SW 1271 (cell line): ENCODE data around the gene NPY5R.

ENCODE experiments used
- DNase-seq, 2 experiments: peaks; one replicate each; lab custom pipeline; 2025; lab: John Stamatoyannopoulos, UW

The NPY5R gene

DNA sequence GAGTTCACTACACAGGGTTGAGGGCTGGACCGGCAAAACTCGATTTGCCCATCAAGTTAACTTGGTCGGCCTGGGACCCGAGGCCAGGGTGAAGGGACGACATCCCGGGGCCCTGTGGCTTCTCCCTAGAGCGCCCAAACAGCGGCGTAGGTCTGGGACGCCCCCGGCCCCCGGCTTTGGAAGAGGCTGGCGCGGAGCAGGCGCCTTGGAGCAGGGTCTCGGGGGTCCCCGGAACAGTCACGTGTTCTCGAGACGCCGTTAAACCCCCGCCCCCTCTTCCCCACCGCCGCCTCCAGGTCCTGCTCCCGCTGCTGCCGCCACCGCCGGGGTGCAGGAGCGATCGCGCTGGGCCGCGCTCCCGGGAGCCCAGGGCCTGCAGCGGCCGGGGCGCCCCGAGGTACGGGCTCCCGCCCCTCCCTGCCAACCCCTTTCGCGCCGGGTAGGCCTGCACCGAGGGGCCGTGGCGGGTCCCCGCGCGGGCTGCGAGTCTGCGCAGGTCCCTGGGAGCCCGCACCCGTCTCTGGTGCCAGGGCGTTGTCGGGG is at the start of gene NPY5R:
NPY5R (plus strand) TSS at position 289 of the 543 bp plus-strand sequence. CDS start 6,382 bp downstream, outside the sequence.
- no peak for DNase-seq

DNA sequence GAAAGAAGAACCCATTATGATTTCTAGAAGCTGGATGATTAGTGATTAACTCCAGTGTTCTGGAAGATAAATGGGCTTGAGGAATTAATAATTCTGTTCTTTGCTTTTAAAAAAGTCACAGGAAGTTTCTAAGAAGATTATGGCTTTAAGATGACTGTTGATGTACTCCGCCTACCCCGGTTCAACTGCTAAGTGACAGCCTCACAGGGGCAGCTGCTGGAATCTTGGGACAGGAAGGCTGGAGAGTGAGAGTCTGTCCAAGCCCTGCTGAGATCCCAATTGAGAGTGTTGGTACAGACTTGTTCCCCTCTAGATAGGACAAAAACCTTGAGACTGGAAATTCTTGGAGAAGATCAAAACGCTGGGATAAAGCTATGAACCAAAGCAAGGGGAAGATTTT is 48.6 kb upstream of the NPY5R start:
- DNase-seq = no peak

DNA sequence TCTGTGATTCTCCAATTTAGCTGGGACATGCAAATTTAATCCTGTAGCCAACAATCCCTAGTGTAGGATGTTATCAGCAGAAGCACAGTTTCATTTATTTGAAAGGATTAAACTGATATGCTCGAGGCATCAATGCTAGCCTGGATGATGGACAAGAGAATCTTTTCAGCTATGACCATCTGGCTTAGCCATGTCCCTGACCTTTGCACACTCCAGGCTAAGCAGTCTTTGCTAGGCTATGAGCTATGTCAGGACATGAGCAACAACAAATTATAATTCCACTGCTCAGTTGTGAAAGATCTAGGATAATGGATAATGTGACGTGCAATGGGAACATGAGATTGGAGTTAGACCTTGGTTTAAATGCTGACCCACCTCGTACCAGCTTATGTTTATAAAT is 43.2 kb upstream of the NPY5R start:
- no peak for DNase-seq

DNA sequence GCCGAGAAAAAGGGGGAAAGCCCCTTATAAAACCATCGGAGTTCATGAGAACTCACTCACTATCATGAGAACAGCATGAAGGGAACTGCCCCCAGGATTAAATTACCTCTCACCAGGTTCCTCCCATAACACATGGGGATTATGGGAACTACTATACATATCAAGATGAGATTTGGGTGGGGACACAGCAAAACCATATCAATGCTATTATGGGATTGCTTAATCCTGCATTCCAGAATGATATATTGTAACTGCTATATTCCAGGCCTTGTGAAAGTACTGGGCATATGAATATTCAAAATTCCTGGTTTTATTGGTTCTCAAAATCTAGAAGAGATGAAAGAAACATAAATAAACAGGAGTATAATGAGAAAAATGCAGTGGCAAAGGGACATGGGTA is 40.6 kb upstream of the NPY5R start:
- DNase-seq = no peak

DNA sequence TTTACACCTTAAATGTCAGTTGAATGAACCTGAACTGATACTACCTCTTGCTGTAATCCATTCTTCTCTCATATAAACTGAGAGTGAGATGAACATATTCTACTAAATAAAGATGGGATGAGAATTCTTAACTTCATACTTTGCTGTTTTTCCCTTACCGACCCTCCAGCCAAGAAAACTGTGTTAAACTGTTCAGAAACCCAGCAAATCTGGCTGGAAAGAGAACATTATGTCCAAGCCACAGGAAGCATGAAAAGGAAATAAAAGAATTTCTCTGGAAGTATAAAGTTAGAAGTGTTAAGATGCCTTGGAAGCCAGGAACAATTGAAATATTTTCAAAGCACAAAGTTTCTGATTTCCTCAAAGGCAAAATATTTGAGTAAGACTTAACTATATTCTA is 34.2 kb upstream of the NPY5R start:
- no peak for DNase-seq

DNA sequence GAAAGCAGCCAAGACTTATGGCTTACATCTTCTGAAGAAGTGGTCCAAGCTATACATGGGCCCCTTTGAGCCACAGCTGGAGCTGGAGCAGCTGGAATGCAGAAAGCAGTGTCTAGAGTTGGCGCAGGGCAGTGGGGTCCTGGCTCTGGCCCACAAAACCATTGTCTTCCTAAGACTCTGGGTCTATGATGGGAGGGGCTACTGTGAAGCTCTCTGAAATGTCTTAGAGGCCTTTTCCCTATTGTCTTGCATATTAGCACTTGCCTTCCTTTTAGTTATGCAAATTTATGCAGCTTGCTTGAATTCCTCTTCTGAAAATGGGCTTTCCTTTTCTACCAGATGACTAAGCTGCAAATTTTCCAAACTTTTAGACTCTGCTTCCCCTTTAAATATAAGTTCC is 26.6 kb upstream of the NPY5R start:
- no peak for DNase-seq

DNA sequence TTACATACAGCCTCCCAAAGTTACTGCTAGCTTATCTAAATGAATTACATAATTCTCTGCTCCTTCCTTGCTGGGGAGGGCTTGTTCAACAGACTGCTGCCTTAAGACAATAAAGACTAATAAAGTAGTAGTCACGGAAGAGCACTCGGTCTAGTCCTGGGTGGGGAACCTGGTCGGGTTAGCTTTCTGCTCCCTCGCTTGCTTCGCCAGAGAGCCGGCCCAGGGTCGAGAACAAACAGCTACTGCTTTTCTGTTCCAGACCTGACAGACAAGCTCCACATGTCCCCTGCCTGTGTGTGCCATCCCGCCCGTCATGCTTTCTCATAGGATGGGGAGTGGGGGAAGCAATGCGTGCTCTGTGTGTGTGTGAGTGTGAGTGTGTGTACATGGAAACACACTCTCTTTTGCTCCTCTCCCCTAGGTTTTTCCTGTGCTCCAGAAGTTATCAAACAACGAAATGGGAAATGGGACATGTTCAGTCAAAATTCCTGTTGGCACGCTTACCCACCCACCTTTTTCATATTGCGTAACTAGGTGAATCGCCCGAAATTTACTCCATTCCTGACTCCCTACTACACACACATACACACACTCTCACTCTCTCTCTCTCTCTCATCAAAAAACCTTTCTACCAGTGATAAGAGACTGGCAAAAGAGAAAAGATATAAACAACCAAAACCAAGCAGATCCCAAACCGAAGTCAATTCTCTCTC is 12.6 kb upstream of the NPY5R start:
- DNase-seq = no peak

DNA sequence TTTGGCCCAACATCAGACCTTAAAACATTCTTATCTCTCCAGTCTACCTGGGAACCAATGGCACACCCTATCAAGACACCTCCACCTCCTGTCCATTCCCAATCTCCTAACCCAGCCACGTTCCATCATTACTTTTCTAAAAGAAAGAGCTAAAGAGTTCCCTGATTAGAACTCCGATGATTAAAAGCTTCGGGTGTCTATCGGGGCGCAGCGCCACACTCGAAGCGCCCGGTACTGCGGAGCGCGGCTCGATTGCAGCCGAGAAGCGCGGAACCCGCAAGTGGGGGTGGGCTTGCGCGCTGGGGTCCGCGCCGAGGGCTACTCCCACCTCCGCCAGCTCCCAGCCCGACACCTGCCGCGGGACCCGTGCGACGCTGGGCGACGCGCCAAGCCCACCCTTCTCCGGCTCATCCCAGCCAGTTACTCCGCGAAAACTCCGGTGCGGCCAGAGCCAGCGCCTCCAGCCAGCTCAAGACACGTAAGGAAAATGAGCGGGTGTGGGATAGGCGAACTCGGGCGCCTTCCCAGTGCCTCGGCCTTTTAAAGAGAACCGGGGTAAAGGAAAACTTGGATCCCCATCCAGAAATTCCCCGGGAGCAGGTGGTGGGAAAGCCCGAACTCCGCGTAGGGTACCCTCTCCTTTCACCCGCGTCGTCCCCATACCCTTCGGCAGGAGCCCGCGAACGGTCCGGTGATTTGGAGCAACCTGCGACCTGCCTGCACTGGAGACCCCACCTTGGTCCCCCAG is 11.9 kb upstream of the NPY5R start:
- DNase-seq = no peak

DNA sequence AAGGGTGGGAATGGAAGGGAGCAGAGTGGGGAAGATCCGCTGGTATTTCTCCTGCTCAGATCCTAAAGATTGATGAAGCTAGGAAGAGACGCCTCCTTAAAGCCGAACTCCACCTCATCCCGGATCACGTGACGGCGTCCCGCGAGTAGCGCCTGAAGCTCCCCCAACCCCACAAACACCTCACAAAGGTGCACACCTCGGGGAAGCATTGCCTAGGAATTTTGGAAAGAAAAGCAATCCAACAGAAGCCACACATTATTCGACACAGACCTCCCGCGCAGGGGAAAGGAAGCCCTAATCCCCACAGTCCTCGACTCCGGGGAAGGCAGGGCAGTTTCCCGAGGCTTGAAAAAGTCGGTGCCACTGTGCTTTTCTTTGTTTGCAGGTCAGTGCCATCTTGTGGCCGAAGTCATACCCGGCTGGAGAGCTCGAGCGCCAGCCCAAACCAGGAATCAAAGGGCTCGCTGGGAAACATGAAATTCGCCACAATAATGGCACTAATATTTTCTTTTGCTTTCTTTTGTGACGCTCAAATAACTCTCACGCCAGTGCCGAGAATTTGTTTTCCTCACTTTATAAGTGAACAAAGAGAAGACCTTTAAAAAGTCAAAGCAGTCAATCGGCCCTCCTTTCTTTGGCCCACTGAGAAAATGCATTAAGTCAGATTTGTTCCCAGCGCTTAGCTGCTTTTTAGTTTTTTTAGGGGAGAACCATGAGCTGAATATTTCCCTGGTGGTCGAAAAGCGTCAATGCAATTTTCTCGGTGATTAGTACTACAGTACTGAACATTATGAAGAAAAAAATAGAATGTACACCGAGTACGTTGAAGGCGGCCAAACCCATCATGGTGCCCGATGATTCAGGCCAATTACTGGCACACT is 10.9 kb upstream of the NPY5R start, which contains the start of gene NPY1R:
NPY1R (minus strand) TSS at position 71 of the 881 bp plus-strand sequence. CDS start 6,042 bp downstream, outside the sequence.
- peak in 1 of 2 experiments; percentile 53 for DNase-seq

DNA sequence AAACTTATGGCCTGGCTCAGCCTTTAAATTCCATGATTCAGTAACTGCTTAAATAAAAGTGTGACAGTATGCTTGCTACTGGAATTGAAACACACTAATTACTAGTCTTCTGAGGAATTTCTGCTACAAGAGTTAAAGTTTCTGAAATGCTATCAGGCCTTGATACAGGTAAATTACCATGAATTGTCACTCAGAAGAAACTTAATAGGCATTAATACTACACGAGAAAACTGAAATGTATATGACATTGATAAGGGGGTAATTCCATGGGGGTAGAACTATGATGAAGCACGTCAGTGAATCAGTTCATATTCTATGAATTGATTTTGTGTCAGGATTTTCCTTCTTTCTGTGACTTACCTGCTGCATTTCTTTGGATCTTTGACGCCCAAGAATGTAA is 8.3 kb upstream of the NPY5R start:
- DNase-seq = no peak

DNA sequence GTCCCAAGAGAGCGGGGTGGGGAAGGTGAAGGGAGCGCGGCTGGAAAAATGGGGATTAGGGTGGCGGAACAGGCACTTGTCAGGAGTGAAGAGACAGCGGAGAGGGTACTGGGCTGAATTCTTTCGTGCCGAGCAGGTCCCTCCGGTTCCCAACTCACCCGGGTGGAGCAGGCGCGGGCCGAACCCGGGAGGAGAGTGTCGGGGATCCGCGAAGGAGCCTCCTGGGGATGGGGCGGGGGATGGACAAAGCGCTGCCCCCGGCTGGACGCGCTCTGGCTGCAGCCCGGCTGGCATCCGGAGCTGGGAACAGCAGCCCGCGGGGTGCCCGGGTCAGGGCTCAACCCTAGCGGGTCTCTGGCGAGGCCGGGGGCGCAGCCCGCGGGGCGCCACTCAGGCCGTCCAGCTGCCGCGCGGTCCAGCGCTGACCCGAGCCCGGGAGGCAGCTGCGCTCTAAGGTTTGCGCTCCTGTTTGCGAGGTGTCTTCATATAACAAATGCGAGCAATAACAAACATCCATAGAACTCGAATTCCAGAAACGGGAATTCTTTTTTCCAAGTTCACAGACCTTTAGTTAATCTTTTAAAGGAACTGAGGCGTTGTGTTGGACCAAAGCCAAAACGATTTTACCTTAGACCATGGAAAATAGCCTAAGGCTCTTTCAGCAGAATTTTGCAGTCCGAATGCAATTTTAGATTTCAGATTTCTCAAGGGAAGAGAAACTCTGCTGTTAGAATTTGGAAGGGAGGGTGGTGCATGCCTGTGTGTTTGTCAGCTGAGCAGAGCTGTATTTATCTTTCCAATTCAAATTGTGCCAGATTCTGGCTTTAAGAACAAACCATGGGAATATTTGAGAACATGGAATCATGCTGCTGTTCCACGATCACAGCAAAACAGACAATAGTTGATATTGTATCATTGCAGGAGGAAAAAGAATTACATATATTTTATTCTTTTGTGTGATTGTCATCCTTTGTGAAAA is 744 bp downstream of the NPY5R start:
- no peak for DNase-seq

DNA sequence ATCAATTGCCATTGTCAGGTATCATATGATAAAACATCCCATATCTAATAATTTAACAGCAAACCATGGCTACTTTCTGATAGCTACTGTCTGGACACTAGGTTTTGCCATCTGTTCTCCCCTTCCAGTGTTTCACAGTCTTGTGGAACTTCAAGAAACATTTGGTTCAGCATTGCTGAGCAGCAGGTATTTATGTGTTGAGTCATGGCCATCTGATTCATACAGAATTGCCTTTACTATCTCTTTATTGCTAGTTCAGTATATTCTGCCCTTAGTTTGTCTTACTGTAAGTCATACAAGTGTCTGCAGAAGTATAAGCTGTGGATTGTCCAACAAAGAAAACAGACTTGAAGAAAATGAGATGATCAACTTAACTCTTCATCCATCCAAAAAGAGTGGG is 7.0 kb downstream of the NPY5R start:
- no peak for DNase-seq

DNA sequence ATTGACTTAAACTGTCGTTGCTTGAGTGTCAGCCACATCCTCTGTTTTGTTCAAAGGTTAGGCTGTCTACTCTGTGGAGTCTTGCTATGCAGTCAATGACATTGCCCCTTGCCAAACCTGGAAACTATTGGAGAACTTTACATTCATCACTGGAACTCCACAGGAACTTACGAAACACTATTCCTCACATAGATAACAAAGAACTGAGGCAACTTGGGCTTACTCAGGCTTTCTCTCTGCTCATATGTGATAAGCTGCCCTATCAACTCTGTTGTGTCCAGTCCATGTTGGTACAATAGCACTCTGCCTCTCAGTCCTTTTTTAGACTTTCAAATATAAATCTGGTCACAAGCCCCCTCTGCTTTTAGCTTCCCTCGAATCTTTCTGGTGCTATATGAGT is 9.4 kb downstream of the NPY5R start:
- DNase-seq = no peak

DNA sequence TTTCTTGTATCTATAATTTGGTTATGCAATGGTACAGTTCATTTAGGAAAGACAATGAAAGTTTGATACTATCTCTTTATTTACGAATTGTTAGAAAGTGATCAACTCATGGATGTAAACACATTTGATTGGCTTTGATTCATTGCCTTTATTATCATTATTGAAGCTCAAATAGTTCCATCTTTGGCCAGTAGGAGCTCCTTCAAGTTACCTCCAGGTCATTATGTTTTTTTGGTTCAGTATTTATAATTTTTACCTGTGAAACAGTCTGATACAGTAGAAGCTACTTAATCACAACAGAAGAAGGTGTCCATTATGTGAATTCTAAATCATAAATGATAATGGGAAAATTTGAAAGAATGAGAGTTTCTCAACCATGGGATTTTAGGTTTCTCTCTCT is 12.4 kb downstream of the NPY5R start:
- DNase-seq = no peak

DNA sequence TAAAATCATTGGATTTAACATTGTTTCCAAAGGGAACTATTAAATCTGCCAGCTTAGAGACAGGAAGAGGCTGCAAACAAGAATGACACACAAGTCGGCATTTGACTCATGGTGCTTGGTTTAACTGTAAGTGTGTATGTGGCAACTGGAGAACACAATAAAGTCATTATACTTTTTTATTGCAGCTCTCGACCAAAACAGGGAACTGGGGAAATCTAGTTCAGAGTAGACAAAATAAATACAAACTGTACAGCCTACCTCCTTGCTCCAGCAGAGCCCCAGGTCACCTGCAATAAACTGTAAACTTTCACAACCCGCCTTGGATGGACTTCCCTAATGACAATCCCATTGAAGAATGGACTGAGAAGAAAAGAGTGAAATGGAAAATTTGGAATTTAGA is 24.0 kb downstream of the NPY5R start:
- no peak for DNase-seq

DNA sequence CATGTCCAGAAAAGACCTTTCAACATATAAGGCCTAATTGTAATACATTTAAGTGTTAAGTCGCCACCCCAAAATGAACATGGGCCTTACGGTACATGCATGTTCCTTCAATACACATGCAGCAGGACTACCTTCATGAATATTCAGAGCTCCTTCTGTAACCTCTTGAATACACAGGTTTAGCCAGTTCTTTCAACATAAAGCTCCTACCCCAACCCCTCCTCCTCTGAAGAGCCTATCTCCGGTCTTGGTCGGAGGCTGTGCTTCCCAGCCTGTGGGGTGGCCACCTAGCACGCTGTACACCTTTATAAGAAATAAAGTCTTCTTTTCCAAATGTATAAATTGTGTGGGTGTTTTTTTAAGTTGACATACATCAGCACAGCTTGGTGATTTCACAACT is 28.3 kb downstream of the NPY5R start:
- no peak for DNase-seq

DNA sequence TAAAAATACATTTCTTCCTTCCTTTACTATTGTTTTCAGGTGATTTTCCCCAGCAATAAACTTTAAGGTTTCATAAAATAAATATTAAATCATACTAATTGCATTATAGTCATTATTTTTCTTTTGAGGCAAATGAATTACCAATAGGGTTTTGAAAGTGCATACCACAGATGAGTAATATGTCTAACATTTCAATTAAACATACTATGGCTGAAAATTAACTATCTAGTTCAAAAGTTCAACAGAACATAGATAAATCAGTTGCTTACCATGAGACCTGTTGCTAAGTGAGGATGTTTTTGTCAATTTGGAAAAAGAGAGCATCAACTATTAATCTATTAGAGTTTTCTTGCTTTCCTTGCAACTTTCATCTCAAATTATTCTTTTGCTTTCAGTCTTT is 35.0 kb downstream of the NPY5R start:
- no peak for DNase-seq

DNA sequence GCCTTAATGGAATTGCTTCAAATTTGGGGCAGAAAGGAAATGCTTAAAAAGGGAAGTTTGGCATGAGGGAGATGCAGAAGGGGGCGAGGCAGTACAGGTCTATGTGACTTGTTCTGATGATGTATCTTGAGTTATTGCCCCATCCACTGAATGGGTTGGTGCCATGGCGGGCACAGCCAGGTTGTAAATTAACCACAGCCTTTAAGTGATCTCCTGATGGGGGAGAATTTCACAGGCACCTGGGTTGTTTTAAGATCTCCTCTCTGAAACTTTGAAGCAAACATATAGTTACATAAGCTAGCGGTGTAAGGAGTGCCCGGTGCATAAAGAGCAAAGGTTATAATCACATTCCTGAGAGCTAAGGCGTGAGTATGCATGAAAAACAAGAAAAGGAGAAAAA is 37.0 kb downstream of the NPY5R start:
- no peak for DNase-seq

DNA sequence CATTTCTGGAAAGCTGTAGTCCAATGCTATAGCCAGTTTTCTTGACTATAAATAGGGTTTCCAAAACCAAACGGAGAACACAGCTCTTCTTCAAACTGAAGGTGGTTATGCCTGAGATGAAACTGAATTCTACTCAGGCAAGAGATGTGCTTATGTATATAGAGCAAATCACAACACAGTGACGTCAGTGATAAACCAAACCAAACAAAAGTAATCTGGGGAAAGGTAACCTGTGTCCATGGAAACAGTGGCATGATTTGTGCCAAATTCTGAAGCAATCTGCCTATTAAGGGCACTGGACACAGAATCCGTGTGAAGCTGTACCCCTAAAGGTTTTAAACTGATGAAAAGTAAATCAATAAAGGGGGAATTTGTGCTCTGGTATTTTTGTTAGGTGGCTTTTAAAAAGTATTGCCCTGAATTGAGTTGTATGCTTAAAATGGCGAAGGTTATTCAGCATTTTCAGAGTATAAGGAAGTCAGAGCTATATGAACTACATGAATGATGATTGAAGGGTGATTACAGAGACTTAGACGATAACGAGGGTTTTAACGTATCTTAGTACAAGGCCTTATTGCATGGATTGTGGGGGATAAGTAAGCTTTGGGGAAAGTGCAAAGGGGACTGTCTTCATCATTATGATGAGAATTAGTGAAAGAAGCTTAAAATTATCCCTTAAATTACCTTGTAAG is 38.6 kb downstream of the NPY5R start:
- no peak for DNase-seq

DNA sequence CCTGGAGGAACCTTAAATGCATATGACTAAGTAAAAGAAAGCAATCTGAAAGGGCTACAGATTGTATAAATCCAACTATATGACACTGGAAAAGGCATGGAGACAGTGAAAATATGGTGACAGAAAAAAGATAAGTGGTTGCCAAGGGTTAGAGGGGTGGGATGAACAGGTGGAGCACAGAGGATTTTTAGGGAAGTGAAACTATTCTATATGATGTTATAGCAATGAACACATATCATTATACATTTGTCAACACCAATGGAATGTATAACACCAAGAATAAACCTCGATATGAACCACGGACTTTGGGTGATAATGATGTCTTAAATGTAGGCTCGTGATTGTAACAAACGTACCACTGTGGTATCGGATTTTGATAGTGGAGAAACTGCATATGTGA is 40.7 kb downstream of the NPY5R start:
- DNase-seq = no peak
